Measurements from ENCODE around the gene LHB.
A peak's percentile ranks its signal among the peaks of the same experiment; 100 is the strongest.

Gene LHB

GRCh38 chr19:48997972-48998371 is 18.9 kb downstream of the LHB start:
- Histone ChIP-seq H4K12ac (ENCODE audit: low read depth, low read length) (no peak overlapping the region), H2BK12ac (ENCODE audit: low read length) (no peak overlapping the region), H3K9ac (ENCODE audit: low read length) (no peak overlapping the region), H3K9me3 (ENCODE audit: insufficient read depth, low read depth, low read length) (no peaks in the 10 kb centered on the region), H3K27ac (ENCODE audit: low read depth, low read length) (no peak overlapping the region), H2AK5ac (ENCODE audit: low read length) (no peak overlapping the region), H2AFZ (ENCODE audit: insufficient read depth, low read length, poor library complexity) (no peak overlapping the region), H3K4ac (ENCODE audit: low read depth, low read length) (no peak overlapping the region), H4K91ac (ENCODE audit: low read depth, low read length) (no peak overlapping the region), H3K4me1 (ENCODE audit: control insufficient read depth in 1 of 2, insufficient read depth in 2 of 2, low read length in 2 of 2) (peaks cover 0 to 6% of the 10 kb centered on the region in 2 experiments), H3K14ac (ENCODE audit: low read length) (no peak overlapping the region), H3K79me1 (ENCODE audit: low read length) (peaks cover 5% of the 10 kb centered on the region), H3K36me3 (ENCODE audit: control insufficient read depth in 1 of 2, insufficient read depth in 2 of 2, low read length in 2 of 2) (peaks cover 4 to 9% of the 10 kb centered on the region in 2 experiments), H3K18ac (ENCODE audit: low read length) (no peak overlapping the region), H2BK5ac (ENCODE audit: low read depth, low read length, poor library complexity) (no peak overlapping the region), H3K4me3 (ENCODE audit: low read depth, low read length) (no peak overlapping the region), H4K8ac (ENCODE audit: low read depth, low read length) (no peak overlapping the region), H3K79me2 (ENCODE audit: control insufficient read depth, insufficient read depth, low read length, poor library complexity) (peaks cover 4% of the 10 kb centered on the region), H3K27me3 (ENCODE audit: insufficient read depth, low read length) (no peaks in the 10 kb centered on the region), H3K4me2 (ENCODE audit: low read length) (no peak overlapping the region), H3K23ac (ENCODE audit: low read length) (no peak overlapping the region), H2BK120ac (ENCODE audit: insufficient read depth, low read length, poor library complexity) (no peak overlapping the region)
- WGBS (ENCODE audit: extremely low coverage, insufficient coverage, insufficient read length), result no CpG with 5 or more reads among the region's 5 CpGs
- DNase-seq, result peak; percentile 69 to 80

GRCh38 chr19:48994035-48994386 is 22.9 kb downstream of the LHB start:
- Histone ChIP-seq H3K79me2 (ENCODE audit: control insufficient read depth, insufficient read depth, low read length, poor library complexity) (peaks cover 18% of the 10 kb centered on the region), H3K4me2 (ENCODE audit: low read length) (peak overlapping the region; percentile 78), H3K9me3 (ENCODE audit: insufficient read depth, low read depth, low read length) (no peaks in the 10 kb centered on the region), H2BK5ac (ENCODE audit: low read depth, low read length, poor library complexity) (no peak overlapping the region), H3K18ac (ENCODE audit: low read length) (peak overlapping the region; percentile 32), H2BK120ac (ENCODE audit: insufficient read depth, low read length, poor library complexity) (no peak overlapping the region), H3K36me3 (ENCODE audit: control insufficient read depth in 1 of 2, insufficient read depth in 2 of 2, low read length in 2 of 2) (peaks cover 12 to 13% of the 10 kb centered on the region in 2 experiments), H4K8ac (ENCODE audit: low read depth, low read length) (peak overlapping the region; percentile 87), H2AFZ (ENCODE audit: insufficient read depth, low read length, poor library complexity) (peak overlapping the region; percentile 58), H3K27ac (ENCODE audit: low read depth, low read length) (no peak overlapping the region), H4K12ac (ENCODE audit: low read depth, low read length) (no peak overlapping the region), H3K4ac (ENCODE audit: low read depth, low read length) (peak overlapping the region; percentile 75), H3K9ac (ENCODE audit: low read length) (peak overlapping the region; percentile 79), H3K79me1 (ENCODE audit: low read length) (peaks cover 17% of the 10 kb centered on the region), H2AK5ac (ENCODE audit: low read length) (peak overlapping the region; percentile 40), H3K23ac (ENCODE audit: low read length) (no peak overlapping the region), H3K27me3 (ENCODE audit: insufficient read depth, low read length) (no peaks in the 10 kb centered on the region), H2BK12ac (ENCODE audit: low read length) (no peak overlapping the region), H3K4me1 (ENCODE audit: control insufficient read depth in 1 of 2, insufficient read depth in 2 of 2, low read length in 2 of 2) (peaks cover 21 to 28% of the 10 kb centered on the region in 2 experiments), H4K91ac (ENCODE audit: low read depth, low read length) (peak overlapping the region; percentile 59), H3K14ac (ENCODE audit: low read length) (peak overlapping the region; percentile 8), H3K4me3 (ENCODE audit: low read depth, low read length) (peak overlapping the region; percentile 81)
- WGBS (ENCODE audit: extremely low coverage, insufficient coverage, insufficient read length), result no CpG with 5 or more reads among the region's 13 CpGs
- DNase-seq, result no peak

DNA sequence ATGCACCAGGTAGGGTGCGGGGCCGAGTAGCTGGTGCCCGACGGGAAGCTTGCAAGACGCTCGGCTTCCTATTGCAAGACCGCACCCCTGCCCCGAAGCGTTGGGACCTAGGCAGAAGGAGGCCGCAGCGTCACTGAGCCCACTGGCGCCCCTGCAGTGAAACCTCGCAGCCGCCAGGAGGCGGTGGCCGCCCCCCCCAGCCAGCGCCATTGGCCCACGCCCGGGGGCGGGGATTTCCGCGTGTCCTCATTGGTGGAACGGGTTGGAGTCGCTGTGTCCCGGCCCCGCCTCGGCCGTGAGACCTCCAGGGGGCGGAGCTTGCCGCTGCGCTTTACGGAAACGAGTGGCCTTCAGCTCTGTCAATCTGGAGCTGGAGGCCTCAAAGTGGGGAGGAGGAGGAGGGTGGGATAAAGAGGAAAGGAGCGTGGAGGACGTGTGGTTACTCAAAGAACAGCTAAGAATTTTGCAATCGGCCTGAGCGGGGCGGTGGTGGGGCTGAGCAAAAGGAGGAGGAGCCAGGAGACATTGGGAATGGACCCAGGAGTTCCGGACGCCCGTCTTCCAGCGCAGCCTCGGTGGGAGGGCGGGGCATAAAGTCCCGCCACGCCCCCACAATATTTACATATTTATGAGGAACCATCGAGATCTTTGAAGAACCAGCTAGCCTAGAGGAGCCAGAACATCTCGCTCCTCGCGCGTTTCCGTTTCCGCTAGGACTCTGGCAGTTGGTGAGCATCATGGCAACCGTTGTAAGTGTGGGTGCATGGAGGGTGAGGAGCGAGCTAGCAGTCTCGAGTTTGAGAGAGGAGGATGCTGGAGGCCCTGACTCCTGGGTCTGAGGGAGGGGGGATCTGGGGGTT is 23.5 kb downstream of the LHB start, which contains the start of the genes GYS1 and RUVBL2:
Gene GYS1, minus strand, starts transcription at position 135 of the 860 bp plus-strand sequence. CDS start 197 bp downstream, outside the sequence.
Gene RUVBL2, plus strand, starts transcription at position 713 of the 860 bp plus-strand sequence. Its CDS starts 25 bp downstream, at position 738.
- peak; percentile 100 for DNase-seq
- Histone ChIP-seq H3K9ac (ENCODE audit: low read length) (peak within 1 kb of the TSS; percentile 91), H3K23ac (ENCODE audit: low read length) (peak within 1 kb of the TSS; percentile 50), H4K12ac (ENCODE audit: low read depth, low read length) (peak within 1 kb of the TSS; percentile 68), H3K4me1 (ENCODE audit: control insufficient read depth in 1 of 2, insufficient read depth in 2 of 2, low read length in 2 of 2) (peaks cover 21 to 28% of the 10 kb centered on the region in 2 experiments), H3K4me2 (ENCODE audit: low read length) (peak within 1 kb of the TSS; percentile 86), H2BK5ac (ENCODE audit: low read depth, low read length, poor library complexity) (peak within 1 kb of the TSS; percentile 73), H3K36me3 (ENCODE audit: control insufficient read depth in 1 of 2, insufficient read depth in 2 of 2, low read length in 2 of 2) (peaks cover 14 to 19% of the 10 kb centered on the region in 2 experiments), H2BK12ac (ENCODE audit: low read length) (peak within 1 kb of the TSS; percentile 4), H3K27me3 (ENCODE audit: insufficient read depth, low read length) (no peaks in the 10 kb centered on the region), H2BK120ac (ENCODE audit: insufficient read depth, low read length, poor library complexity) (peak within 1 kb of the TSS; percentile 69), H2AK5ac (ENCODE audit: low read length) (peak within 1 kb of the TSS; percentile 49), H3K9me3 (ENCODE audit: insufficient read depth, low read depth, low read length) (no peaks in the 10 kb centered on the region), H2AFZ (ENCODE audit: insufficient read depth, low read length, poor library complexity) (peak within 1 kb of the TSS; percentile 58), H3K18ac (ENCODE audit: low read length) (peak within 1 kb of the TSS; percentile 64), H3K4me3 (ENCODE audit: low read depth, low read length) (peak within 1 kb of the TSS; percentile 91), H3K79me1 (ENCODE audit: low read length) (peaks cover 17% of the 10 kb centered on the region), H3K27ac (ENCODE audit: low read depth, low read length) (peak within 1 kb of the TSS; percentile 70), H3K14ac (ENCODE audit: low read length) (peak within 1 kb of the TSS; percentile 80), H4K8ac (ENCODE audit: low read depth, low read length) (peak within 1 kb of the TSS; percentile 87), H3K4ac (ENCODE audit: low read depth, low read length) (peak within 1 kb of the TSS; percentile 96), H3K79me2 (ENCODE audit: control insufficient read depth, insufficient read depth, low read length, poor library complexity) (peaks cover 18% of the 10 kb centered on the region), H4K91ac (ENCODE audit: low read depth, low read length) (peak within 1 kb of the TSS; percentile 80)
- WGBS (ENCODE audit: extremely low coverage, insufficient coverage, insufficient read length), result no CpG with 5 or more reads among the region's 56 CpGs

DNA sequence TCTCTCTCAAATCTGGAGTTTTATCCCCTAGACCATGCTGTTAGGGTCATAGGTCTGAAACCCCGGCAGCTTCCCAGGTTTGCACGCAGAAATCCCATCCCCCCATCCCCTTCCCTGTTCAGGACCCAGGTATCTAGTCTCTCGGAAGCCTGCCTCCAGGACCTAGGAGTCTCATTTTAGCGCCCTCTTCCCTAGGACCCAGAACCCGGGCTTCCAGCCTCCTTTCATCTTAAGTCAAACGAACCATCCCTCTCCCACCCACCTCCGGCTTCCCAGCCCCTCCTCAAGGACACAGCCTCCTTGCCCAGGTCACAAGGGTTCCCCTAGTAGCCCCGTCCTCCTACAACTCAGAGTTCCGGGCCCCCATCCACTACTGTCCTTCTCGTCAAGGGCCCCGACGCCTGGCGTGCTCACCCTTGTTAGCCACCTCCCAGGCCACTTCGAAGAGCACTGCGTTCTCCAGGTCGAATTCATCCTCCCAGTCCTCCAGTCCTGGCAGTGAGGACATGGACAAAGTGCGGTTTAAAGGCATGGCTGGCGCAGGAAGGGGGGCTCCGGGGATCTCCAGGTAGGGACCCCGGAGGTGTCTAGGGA is 24.2 kb downstream of the LHB start:
- Histone ChIP-seq H3K27me3 (ENCODE audit: insufficient read depth, low read length) (no peaks in the 10 kb centered on the region), H3K9me3 (ENCODE audit: insufficient read depth, low read depth, low read length) (no peaks in the 10 kb centered on the region)

More for the DNA sequence above, 24.2 kb downstream of the LHB start:
- Histone ChIP-seq H3K27ac (ENCODE audit: low read depth, low read length) (peak overlapping the region; percentile 70), H4K91ac (ENCODE audit: low read depth, low read length) (peak overlapping the region; percentile 40), H2AFZ (ENCODE audit: insufficient read depth, low read length, poor library complexity) (peak overlapping the region; percentile 13), H2BK120ac (ENCODE audit: insufficient read depth, low read length, poor library complexity) (peak overlapping the region; percentile 69), H2AK5ac (ENCODE audit: low read length) (peak overlapping the region; percentile 49), H3K14ac (ENCODE audit: low read length) (peak overlapping the region; percentile 80), H3K79me1 (ENCODE audit: low read length) (peaks cover 17% of the 10 kb centered on the region), H3K18ac (ENCODE audit: low read length) (peak overlapping the region; percentile 54), H3K79me2 (ENCODE audit: control insufficient read depth, insufficient read depth, low read length, poor library complexity) (peaks cover 18% of the 10 kb centered on the region), H3K4me1 (ENCODE audit: control insufficient read depth in 1 of 2, insufficient read depth in 2 of 2, low read length in 2 of 2) (peaks cover 21 to 28% of the 10 kb centered on the region in 2 experiments), H4K12ac (ENCODE audit: low read depth, low read length) (peak overlapping the region; percentile 49), H3K9ac (ENCODE audit: low read length) (peak overlapping the region; percentile 91), H3K4me2 (ENCODE audit: low read length) (peak overlapping the region; percentile 86), H4K8ac (ENCODE audit: low read depth, low read length) (peak overlapping the region; percentile 58), H3K36me3 (ENCODE audit: control insufficient read depth in 1 of 2, insufficient read depth in 2 of 2, low read length in 2 of 2) (peaks cover 20 to 24% of the 10 kb centered on the region in 2 experiments), H3K23ac (ENCODE audit: low read length) (peak overlapping the region; percentile 50), H3K4me3 (ENCODE audit: low read depth, low read length) (peak overlapping the region; percentile 91), H2BK5ac (ENCODE audit: low read depth, low read length, poor library complexity) (peak overlapping the region; percentile 73), H3K4ac (ENCODE audit: low read depth, low read length) (peak overlapping the region; percentile 96), H2BK12ac (ENCODE audit: low read length) (peak overlapping the region; percentile 4)
- no peak for DNase-seq
- WGBS (ENCODE audit: extremely low coverage, insufficient coverage, insufficient read length), result no CpG with 5 or more reads among the region's 20 CpGs

Measured in trophoblast cell (in vitro differentiated cells and primary cell).